NCI-H524 treated with DMSO at 0.1 percent for 48 hours (cell line): ENCODE measurements around the gene MIA.
"Not testable (repeated sequence)": the region's sequence is repeated elsewhere in the genome, so short reads cannot be mapped to it uniquely, and the experiment has no call there.

Experiments used
- DNase-seq: peaks from one replicate; lab custom pipeline; 2025; lab: John Stamatoyannopoulos, UW

MIA gene

DNA sequence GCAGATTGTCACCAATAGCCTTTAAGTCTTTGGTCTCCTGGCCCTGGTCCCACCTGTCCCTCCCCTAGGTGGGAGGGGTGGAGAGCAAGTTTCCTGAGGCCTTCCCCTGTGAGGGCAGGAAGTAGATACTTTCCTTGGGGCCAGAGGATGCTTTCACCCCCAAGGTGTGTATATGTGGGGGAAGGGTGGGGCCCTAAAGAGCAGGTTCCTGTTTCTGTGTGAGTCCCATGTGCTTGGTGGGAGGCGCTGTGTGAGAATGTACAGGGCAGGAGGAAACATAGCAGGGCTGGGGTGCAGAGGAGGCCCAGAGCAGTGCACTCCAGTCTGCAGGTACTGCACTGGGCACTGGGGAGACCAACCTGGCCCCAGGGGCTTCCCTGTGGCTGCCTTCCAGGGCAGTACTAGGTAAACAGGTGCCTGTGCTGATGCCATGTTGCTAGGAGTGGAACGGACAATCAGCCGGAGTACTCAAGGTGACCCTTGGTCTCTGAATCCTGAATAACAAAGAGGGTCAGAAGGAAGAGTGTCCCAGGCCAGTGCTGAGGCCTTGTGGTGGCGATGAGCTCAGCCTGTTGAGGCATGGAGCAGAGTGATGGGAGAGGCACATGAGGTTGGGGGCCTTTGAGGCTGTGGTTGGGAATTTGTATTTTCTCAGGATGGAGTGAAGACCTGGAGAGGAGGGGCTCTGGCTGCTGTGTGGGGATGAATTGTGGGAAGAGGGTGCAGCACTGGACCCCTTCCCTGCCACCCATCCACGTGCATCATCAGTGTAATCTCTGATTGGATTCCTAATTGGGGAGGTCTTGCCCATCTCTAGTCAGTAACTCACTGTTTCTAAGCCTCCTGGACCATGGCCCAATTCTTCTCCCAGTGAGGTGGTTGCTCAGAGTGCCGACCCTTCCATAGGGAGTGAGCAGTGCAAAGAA is 28.8 kb downstream of the MIA start:
- no peak for DNase-seq

DNA sequence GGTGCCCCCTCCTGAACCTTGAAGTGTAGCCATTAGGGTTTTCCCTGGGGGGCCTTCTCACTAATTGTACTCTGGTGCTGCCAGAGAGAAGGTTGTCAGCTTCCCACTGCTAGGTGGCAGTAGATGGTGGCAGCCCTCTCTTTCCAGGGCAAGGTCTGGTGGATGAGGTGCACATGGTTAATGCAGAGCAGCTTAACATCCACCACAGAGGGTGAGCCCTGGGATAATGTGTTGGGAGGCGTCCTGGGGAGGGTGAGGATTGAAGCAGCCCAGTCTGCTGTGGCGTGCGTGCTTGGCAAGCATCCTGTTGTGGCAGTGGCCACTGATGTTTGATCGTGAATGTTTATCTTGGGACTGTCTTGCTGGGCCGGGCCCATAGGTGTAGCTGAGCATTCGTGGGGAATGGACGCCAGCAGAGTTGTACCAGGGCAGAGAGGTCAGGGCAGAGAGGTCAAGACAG is 29.5 kb downstream of the MIA start:
- DNase-seq, result no peak

DNA sequence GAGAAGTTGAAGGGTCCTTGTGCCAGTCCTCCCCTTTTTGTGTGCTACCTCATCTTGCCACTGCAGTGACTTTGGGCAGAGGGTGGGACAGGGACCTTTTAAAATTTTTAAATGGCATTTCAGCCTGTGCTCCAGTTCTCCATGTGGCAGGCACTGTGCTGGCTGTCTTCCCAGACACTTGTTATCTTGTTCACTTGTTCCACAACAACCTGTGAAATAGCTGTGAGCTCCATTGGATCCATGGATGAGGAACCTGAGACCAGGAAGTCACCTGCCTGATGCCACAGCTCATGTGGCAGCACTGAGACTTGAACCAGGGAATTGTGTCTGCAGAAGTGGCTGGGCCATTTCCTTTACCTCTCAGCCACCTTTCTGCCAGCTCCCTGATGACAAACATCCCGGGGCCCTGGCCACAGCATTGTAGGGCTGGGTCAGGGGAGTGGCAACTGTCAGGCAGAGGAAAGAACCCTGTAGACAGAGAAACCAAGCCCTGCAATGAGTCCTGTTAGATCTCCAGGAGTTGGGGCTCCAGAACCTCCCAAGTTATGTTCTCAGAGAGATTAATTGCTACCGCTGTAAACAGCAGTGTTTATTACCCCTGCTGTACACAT is 30.0 kb downstream of the MIA start:
- no peak for DNase-seq

DNA sequence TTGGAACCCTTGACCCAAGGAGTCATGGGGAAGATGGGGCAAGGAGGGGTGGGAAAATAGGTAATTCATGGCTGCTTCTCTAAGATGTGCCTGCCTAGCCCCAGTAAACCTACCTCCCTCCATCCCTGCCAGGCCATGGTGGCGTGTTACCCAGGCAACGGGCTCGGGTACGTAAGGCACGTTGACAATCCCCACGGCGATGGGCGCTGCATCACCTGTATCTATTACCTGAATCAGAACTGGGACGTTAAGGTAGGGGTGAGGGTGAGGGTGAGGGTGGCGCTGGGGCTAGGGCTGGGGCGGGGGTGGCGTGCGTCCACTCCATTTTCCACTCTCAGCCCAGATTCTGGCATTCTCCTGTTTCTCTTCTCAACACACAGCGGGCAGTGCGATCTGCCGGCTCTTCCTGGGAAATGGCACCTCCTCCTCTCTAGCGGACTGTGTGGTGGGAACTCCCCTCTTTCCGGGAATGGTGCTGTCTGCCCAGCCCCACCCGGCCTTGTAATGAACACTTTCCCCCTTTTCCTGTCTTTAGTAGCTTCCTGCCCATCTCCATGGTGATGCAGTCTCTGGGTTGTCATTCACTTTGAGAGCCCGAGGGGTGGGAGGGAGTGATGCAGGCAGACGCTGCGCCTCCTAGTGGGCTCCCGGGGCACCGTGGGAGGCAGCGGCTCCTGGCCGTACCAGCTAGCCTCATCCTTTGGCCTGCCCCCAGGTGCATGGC is 31.3 kb downstream of the MIA start:
- no peak for DNase-seq

DNA sequence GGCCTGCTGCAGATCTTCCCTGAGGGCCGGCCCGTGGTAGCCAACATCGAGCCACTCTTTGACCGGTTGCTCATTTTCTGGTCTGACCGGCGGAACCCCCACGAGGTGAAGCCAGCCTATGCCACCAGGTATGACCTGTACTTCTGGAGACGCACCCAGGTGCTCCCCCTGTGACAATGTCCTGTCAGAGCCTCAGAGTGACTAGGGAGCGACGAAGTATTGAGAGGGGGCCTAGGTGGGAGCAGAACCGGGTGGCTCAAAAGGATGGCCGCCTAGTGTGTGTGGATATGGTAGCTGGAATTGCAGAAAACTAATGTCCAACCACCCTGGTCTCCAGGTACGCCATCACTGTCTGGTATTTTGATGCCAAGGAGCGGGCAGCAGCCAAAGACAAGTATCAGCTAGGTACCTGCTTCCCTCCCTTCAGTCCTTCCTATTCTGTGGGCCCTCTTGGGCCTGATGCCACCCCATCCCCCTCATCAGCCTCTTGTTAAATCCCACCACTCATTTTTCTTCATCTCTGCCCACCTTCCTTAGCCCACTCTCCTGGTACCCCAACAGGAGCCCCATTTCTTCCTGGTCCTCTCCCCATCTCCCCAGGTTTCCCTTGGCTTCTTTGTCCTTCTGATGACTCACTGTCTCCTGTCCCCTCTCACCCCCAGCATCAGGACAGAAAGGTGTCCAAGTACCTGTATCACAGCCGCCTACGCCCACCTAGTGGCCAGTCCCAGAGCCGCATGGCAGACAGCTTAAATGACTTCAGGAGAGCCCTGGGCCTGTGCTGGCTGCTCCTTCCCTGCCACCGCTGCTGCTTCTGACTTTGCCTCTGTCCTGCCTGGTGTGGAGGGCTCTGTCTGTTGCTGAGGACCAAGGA is 32.1 kb downstream of the MIA start:
- DNase-seq, result no peak

DNA sequence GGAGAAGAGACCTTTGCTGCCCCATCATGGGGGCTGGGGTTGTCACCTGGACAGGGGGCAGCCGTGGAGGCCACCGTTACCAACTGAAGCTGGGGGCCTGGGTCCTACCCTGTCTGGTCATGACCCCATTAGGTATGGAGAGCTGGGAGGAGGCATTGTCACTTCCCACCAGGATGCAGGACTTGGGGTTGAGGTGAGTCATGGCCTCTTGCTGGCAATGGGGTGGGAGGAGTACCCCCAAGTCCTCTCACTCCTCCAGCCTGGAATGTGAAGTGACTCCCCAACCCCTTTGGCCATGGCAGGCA is 32.7 kb downstream of the MIA start:
- no peak for DNase-seq

DNA sequence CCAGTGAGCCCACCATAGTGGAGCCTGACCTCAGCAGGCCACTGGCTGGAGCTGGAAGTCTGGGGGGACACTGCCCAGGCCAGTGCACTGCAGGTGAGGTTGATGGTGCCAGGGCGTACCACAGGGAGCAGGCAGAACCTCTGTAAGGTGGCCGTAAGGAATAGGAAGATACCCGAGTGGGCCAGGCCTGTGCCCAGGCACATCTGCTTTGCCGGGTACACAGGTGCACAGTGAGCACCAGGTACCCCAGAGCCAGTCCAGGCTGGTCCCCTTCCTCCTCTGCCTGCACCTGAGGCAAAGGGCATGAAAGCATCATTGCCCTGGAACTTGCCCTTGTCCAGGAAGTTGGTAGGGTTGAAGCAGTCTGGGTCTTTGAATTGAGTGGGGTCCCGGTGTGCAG is 33.2 kb downstream of the MIA start:
- DNase-seq, result no peak

DNA sequence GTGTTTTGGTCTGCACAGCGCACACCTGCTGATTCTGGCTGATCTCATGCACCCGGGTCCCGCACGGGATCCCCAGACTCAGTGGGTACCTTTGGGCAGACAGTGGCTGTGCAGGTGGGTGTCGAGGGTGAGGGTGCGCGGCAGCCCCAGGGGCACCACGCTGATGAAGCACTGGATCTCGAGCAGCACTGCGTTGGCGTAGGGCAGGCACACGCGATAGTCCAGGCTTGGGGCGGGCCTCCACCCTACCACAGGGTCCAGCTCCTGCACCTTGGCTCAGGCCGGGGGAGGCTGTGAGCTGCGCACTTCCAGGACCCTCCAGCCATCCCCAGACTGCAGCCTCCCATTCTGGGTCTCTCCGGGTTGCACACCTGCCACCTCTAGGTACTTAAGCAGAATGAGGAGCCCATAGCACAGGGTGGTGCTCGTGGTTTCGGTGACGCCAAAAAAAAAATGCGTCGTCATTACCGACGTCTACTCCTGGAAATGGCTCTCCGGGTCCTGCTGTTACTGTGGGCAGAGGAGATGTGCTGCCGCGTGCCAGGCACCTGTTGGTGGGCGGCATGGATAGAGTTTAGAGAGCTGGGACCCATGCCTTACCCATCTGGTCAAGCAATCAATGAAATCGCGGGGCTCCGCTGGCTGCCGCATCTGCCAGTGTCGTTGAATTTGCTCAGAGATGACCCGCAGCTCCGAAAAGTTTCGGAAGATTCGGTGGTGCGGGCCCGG is 34.2 kb downstream of the MIA start:
- no peak for DNase-seq

DNA sequence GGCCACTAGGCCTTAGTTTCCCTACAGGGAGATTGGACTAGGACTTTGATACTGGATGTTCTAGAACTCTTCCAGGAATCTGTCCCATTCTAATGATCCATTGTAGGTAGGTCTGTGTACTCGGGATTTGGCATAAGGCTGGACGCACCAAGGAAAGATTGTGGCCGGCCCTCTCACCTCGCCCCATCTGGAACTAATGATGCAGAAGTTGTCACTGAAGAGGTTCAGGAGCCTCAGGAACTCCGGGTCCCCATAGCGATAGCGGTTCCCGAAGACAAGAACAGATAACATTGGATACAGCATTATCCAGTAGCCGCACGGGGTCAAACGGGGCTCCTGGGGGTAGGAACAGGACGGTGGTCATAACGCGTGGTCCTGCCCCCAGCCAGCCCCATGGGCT is 34.8 kb downstream of the MIA start:
- no peak for DNase-seq

DNA sequence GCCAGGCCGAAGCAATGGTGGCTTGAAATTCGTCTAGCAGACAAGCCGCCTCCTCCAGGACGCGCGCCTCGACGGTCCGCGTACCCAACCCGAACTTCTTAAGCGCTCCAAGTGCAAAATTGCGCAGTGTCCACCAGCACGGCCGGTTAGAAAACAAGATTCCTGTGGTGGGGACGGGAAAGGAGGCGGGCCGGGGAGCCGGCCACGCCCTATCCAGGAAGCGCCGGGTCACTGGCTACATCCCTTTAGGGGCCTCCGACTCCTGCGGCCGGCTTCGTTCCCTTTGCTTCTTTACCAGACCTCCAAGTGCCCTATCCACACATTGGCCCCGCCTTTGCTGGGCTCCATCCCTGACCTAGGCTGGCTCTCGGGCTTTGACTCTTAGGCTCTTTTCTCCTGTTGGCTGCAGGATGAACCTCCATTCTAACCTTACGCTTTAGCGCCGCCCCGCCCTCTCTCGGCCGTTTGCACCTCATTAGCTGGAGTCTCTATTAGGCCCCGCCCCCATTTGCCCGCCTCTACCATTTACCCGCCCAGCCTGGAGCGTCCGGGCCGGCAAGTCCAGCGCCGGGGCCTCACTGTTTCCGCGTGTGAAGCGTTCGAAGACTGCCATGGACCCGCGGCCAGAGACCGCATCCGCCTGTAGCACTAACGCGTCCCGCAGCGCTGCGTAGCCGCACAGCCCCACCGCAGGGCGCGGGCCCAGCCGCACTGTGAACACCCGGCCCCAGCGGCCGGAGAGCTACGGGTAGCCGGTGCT is 35.5 kb downstream of the MIA start:
- not testable (repeated sequence) for DNase-seq

DNA sequence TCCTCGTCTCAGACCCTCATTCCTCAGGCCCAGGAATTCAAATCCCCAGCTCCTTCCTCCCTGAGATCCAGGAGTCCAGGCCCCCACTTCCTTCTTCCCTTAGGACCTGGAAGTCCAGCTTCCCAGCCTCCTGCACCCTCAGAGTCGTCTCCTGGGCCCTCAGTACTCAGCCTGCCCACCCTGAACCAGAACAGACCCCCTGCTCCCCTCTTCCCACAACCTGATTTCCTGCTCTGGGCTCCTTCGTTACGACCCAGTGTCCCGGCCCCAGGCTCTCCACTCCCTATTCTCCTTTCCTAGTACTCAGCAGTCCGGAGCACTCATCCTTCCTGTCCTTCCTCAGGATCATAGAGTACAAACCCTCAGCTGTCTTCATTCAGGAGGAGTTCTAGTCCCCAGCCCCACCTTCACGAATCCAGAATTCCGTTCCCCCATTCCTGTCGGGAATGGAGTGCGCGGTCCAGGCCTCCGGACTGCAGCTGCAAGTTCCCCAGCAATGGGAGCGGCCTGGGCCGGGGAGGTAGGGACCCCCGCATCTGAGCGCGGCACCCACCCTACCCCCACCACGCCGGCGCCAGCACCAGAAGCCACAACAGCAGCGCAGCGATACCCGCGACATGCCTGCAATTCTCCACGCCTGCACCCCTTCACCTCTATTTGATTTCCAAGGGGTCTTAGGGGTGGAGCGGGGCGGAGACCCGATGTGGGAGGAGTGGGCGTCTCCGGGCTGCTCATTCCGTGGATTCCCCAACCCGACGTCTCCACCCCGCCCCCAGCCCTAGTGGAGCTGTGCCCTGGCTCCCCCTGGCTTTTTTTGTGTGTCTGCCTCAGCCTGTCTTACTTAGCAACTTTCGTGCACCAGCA is 36.4 kb downstream of the MIA start:
- no peak for DNase-seq

DNA sequence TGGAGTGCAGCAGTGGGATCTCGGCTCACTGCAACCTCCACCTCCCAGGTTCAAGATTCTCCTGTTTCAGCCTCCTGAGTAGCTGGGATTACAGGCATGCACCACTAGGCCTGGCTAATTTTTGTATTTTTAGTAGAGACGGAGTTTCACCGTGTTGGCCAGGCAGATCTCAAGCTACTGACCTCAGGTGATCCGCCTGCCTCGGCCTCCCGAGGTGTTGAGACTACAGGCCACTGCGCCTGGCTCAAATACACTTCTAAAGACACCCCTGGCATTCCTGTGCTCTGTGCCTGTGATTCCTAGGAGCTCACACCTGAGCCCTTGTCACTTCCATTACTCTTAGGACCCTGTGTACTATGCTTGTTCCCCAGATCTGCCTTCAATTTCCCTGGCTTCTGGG is 37.2 kb downstream of the MIA start:
- DNase-seq, result not testable (repeated sequence)

DNA sequence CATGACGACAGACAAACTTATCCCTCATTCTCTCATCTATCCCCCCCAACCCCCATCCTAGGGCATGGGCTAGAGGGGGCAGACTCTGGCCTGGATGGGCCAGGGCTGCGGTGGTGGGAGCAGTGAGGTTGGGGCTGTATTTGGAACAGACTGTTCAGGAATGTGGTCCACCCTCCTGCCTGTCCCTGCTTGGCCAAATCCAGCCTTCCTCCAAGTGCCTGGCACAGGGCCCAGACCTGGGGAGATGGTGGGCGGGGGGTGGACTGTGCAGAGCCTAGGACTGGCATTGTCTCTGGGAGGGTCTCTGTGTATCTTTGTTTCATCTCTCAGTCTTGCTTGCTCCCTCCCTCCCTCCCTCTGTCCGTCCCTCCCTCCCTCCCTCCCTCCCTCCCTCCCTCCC is 37.9 kb downstream of the MIA start:
- DNase-seq, result no peak

DNA sequence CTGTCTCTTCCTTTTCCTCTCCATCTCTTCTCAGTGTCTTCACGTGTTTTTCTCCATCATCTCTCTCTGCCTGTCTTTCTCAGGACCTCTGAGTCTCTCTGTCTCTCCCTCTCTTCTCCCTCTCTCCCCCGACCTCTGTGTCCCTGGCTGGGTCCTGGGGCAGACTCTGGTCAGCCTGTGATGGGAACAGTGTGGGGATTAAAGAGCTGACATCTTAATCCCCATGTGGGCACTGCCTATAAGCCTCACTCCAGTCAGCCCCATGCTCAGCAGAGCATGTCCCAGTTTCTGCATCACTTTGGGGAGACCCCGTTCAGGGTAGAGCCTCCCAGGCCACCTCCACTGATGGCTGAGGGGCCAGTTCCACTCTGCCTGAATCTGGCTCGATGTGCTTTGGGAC is 39.9 kb downstream of the MIA start:
- DNase-seq, result no peak

DNA sequence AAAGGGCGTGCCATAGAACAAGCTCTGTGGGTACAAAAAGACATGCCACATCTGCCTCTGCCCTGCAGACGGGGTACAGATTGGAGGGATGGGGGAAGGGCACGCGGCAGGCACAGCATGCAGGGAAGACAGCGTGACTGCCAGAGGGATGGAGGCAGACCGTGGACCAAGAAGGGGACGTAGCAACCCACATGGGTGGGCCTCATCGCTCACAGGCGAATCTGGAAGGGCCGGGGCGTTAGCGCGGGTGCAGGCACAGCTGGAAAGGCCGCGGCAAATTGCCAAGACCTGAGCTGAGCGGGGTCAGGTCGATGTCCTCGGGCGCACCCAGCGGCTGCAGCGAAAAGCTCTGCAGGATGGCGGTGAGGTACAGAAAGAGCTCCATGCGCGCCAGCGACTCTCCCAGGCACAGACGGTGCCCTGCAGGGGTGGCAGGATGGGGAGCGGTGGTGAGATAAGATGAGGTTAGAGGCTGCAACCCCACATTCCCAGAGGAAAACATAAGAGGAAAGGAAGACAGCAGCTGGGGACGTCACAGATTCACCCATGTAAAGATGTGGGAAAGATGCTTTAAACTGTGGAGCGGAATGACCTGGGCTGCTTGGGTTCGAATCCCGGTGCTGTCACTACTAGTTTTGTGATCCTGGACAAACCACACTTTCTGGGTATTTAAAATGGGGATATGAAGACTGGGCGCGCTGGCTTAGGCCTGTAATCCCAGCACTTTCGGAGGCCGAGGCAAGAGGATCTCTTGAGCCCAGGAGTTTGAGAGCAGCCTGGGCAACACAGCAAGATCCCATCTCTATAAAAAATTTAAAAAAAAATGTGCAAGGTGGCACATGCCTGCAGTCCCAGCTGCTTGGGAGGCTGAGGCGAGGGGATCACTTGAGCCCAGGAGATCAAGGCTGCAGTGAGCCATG is 43.4 kb downstream of the MIA start:
- DNase-seq, result not testable (repeated sequence)

DNA sequence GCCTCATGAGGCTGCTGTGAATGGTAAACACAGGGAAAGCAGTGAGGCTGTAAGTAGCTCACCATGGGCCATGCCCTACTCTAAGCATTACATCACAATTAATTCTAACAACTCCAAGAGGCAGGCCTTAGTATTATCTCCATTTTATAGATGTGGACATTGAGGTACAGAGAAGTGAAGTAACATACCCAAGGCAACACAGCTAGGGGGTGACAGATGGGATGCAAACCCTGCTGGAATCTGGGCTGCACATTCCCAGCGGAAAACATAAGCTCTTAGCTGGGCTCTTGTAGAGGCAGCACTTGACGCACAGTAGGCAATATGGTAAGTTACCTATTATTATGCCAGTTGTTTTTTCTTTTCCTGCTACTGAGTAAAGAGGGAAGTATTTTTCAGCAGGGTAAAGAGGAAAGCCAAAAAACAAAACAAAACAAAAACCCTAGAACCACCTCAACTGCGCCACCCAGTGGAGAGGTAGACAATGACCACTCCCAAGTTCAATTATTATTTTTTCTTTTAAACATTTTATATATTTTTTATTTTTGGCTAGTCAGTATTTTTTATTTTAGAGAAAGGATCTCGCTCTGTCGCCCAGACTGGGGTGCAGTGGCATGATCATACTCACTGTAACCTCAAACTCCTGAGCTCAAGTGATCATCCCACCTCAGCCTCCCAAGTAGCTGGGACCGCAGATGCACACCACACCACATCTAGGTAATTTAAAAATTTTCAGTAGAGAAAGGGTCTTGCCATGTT is 44.3 kb downstream of the MIA start:
- not testable (repeated sequence) for DNase-seq

DNA sequence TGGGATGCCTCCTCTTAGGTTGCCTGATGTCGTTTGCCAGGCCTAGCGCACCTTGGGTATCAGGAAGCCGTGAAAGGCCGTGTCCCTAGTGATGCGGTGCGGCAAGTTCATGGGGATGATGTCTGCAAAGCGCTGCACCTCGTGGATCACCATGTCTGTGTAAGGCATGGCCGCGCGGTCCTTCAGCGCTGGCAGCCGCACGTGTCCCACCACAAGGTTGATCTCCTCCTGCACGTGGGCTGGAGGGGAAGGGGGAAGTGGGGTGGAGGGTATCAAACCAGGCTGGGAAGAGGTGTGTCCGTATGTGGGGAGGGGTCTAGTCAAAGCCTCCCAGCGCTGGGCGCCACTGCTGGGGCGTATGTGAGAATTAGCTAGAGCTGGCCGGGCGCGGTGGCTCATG is 46.8 kb downstream of the MIA start:
- DNase-seq, result no peak
